GM19452 (cell line): Measurements from ENCODE around the gene EVI2B.
"Not testable (repeated sequence)": the region's sequence is repeated elsewhere in the genome, so short reads cannot be mapped to it uniquely, and the experiment has no call there.

Experiments used
- ATAC-seq: cut with Tn5 transposase; IDR thresholded peaks from one replicate; pipeline ENCODE4 v1.9.1; 2021; ENCODE audit not compliant: unreplicated experiment

Gene EVI2B

DNA sequence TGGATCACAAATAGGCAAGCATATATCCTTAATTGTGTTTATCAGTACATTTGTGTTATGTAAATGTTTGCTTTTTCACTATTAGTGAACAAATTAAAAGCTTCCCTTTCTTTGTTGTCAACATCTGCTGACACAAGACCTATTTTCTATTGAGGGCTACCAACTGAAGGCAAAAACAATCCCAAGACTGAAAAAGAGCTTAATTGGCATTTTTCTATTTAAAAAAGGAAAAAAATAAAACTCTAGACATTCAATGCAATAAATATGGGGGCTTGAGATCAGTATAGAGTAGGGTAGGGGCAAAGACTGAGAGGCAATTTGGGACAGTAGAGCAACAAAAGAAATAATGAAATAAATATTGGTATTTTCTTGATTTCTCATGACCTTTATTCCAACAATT, 41.1 kb downstream of the EVI2B start:
- no peak for ATAC-seq

DNA sequence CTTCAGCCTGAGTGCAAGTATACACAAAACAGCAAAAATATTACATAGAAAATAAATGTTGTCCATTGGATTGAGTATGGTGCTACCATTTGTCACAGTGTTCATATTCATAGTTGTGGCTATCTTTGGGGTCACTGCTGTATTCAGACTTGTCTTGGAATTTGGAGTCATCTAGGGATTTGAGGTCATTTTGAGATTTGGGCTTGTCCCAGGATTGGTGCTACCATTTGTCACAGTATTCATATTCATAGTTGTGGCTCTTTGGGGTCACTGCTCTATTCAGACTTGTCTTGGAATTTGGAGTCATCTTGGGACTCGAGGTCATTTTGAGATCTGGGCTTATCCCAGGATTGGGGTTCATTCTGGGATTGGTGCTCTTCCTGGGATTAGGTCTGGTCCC, 41.6 kb downstream of the EVI2B start:
- no peak for ATAC-seq

DNA sequence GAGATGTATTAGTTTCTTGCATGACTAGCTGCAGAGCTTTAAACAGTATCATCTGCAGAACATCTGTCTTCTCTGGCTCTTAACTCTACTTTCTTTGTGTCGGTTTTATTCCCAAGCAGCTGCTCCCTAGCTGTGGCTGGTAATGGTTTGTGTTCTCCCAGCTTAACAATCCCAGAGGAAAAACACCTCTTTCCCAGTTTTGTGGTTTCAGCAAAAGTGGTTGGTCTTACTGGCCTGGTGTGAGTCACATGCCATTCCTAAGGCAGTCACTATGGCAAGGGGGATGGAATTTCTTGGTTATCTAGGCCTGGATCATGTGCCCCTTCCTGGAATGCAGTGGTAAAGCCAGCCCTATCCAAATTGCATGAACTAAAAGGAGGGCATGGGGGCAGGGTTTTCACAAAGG, 44.3 kb downstream of the EVI2B start:
- no peak for ATAC-seq

DNA sequence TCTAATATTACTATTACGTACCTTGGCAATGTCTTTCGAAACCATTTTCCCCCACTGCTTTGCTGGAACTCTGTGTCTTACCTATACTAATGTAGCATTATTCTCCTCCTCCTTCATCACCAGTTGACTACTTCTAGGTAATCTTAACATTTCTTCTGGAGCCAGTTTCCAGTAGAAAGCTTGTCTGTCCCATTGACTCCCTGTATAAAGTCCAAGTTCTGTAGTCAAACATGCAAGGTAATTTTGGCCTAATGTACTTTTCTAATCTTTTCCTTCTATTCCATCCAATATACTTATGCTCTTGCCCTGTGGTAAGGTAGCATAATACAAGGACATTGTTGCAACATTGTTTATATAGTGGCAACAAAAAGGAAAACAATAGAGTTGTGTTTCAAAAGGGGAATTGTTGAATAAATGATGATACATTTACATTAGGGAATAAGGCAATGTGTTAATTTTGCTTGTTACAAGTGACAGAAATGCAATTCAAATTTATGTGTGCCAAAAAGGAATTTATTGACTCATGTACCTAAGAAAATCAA, 44.7 kb downstream of the EVI2B start:
- no peak for ATAC-seq

DNA sequence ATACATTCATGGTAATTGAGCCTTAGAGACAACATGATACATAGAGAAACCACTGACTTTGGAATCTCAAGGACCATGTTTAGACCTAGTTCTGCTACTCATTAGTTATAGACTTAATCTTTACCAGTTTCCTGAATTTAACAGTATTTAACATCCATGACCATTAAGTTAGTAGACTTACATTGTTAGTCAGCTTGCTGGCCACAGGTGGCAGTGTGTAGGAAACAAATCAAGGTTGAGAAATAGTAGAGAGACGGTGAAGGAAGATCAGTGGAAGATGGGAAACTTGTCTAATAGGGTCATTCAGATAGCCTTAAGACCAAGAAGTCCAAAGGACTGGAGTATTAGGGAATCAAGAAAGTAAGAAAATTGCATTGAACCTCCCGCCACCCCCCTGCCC, 47.8 kb downstream of the EVI2B start:
- no peak for ATAC-seq

DNA sequence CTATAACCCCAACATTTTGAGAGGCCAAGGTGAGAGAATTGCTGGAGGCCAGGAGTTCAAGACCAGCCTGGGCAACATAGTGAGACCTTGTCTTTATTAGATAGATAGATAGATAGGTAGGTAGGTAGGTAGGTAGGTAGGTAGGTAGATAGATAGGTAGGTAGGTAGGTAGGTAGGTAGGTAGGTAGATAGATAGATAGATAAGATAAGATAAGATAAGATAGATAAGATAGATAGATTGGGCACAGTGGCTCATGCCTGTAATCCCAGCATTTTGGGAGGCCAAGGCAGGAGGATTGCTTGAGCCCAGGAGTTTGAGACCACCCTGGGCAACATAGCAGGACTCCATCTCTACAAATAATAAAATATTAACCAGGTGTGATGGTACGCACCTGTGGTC, 50.9 kb downstream of the EVI2B start:
- ATAC-seq: not testable (repeated sequence)

DNA sequence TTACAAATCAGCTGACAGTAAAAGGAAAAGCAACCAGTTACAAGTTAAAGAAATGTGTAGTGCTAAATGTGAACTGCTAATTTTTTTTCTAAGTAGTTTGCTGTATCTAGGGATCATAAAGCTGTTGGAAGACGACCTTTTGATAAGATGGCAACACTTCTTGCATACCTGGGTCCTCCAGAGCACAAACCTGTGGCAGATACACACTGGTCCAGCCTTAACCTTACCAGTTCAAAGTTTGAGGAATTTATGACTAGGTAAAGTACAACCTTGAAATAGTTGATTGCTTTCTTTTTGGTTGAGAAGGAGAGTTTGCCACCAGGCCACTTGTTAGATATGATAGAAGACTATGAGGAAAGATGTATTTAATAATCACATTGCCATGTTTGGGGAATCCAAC, 52.3 kb downstream of the EVI2B start:
- no peak for ATAC-seq

DNA sequence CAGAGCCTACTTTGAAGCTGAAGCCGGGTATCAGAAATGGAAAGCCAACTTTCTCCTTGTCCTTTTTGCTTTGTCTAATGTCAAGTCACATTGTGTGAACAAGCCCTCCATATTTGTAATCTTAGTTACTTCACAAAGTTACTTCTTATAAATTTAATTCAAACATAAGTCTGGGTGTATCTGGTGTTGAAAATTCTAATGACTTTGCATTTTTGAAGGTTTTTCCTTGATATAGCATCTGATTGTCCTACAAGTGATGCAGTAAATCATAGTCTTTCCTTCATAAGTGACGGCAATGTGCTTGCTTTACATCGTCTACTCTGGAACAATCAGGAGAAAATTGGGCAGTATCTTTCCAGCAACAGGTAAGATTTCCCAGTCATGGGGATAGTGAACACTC, 53.7 kb downstream of the EVI2B start:
- ATAC-seq: no peak

DNA sequence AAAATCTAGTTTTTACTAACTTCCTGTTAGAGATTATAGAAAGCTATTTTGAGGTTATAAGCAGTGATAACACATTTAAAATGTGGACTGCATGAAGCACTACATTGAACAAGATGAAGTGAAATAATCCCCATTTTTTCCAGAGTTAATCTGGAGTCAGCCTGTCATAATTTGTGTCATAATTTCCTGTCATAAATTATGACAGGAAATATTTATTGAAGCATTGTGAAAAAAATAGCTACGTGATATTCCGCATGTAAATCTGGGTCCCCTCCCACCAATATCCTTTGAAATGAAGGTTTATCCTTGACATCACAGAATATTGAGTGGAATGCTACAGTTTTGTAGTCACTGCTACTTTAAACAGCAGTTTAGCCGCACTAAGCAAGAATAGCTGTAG, 56.9 kb downstream of the EVI2B start:
- ATAC-seq: no peak

DNA sequence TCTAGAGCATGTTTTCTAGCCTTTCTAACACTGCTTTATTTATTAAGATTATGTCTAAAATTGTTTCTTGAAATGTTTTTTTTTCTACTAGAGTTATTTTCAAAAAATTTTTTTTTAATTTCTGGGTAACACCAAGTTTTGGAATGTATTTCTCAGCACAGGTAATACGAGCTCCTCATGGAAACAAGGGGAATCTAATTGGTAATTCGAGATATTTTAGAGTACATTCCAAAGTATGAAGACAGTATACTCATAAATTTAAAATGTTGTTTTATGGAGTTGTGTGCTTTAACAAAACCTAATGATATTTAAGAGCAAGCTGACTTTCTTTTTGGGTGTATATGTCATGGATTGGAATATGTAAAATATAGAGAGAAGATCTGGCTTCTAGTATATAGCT, 59.2 kb downstream of the EVI2B start:
- no peak for ATAC-seq
